ENCODE results near the gene LRRTM4. TPM values are rescaled to one million over a fixed set of nuclear protein-coding genes. Genes with fewer than 3 reads are reported as not detected.

The LRRTM4 gene
- total RNA-seq, 4 donors from 2014 or later: 0.22 TPM; not detected in 3

DNA sequence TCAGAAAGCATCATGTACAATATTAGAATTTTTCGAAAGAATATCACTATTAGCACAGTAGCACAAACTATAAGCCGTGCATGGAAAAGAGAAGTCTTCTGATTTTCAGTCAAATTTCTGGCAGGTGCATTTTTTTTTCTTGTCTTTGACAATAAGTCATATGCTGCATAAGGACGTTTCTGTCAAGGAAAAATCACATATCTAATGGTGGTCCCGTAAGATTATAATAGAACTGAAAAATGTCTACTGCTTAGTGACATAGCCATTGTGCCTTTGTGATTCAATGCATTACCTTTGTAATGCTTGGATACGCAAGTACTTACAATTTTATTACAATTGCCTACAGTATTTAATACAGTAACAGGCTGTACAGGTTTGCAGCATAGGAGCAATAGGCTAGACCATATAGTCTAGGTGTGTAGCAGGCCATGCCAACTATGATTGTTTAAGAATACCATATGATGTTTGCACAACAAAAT lies 329.3 kb downstream of the LRRTM4 start:
- TF ChIP-seq, protein P1, sequence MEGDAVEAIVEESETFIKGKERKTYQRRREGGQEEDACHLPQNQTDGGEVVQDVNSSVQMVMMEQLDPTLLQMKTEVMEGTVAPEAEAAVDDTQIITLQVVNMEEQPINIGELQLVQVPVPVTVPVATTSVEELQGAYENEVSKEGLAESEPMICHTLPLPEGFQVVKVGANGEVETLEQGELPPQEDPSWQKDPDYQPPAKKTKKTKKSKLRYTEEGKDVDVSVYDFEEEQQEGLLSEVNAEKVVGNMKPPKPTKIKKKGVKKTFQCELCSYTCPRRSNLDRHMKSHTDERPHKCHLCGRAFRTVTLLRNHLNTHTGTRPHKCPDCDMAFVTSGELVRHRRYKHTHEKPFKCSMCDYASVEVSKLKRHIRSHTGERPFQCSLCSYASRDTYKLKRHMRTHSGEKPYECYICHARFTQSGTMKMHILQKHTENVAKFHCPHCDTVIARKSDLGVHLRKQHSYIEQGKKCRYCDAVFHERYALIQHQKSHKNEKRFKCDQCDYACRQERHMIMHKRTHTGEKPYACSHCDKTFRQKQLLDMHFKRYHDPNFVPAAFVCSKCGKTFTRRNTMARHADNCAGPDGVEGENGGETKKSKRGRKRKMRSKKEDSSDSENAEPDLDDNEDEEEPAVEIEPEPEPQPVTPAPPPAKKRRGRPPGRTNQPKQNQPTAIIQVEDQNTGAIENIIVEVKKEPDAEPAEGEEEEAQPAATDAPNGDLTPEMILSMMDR (IDR thresholded peaks at IDR 0.05; ENCODE audit: low read depth): no peak

DNA sequence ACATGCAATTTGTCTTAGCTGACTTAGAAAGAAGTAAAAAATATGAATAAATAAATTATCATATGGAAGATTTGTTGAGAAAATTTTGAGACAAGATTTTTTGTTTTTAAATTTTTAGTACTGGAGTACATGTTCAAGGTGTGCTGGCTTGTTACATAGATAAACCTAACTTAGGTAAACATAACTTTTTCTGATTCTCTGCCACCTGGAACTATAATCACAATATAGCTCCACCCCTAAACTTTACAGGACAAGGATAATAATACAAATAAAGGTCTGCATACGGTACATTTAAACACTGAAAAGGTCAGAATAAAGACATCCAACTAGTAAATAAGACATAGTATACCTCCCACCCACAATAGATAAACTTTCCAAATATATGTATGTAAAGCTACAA lies 330.5 kb downstream of the LRRTM4 start:
- TF ChIP-seq, protein P1 (IDR thresholded peaks at IDR 0.05; ENCODE audit: low read depth): no peak

DNA sequence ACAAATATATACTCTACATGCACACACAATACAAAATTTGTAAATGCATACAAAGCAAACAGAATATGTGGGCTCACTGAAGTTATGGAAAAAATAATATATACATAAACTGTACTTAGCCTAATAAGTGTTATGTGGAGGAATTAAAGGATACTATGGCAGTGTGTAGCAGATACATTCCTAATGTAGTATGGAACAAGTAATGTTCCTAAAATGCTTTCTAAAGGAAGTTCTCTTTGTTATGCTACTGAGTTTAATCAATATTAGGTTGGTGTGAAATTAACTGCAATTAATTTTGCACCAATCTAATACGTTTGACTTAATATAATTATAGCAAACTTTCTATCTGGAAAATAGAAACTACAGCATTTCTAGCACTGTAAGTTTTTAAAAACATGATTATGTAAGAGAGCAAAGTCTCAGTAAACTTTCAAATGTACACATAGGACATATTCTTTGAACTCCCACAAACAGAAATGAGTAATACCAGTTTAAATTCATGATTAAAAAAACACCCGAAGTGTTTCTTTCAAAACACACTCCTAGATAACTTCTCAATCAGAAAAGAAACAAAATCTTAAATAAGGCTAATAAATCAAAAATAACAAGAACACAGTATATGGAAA lies 331.3 kb downstream of the LRRTM4 start:
- TF ChIP-seq, protein P1 (IDR thresholded peaks at IDR 0.05; ENCODE audit: low read depth): no peak

DNA sequence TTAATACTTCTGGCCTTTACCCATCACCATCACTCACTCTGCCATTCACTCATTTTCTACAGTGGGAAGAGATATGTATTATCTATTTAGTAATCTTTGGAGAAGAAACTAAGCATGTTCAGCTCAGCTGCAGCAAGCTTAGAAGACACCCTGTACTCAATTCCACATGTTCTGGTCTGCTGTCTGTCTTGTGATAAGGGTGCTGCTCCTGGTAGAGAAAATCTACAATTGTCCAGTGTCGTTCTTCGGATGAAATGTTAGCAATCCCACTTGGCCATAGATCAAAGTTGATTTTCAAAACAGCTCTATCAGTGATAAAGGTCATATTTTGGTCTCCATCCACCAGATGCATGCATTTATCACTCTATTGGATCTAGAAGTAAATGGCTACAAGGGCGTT lies 337.1 kb downstream of the LRRTM4 start:
- TF ChIP-seq, protein P1 (IDR thresholded peaks at IDR 0.05; ENCODE audit: low read depth): no peak

DNA sequence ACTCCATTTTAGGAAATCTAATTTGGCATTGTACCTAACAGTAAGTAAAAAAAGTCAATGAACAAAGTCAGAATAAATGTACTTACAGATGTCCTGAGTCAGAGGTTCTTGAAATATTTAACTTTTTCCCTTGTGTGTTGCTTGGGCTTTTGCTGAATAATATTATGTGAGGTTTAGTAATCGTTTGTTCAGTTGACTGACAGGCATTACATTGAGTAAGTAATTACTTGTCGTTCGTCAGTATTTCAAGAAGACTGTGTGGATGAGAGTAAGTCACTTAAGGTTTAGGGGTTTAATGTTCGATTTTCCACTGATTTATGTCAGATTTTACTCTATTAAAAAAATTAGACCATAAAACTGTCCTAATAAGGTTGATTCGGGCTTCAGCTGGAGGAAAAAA lies 342.9 kb downstream of the LRRTM4 start:
- TF ChIP-seq, protein P1 (IDR thresholded peaks at IDR 0.05; ENCODE audit: low read depth): no peak

DNA sequence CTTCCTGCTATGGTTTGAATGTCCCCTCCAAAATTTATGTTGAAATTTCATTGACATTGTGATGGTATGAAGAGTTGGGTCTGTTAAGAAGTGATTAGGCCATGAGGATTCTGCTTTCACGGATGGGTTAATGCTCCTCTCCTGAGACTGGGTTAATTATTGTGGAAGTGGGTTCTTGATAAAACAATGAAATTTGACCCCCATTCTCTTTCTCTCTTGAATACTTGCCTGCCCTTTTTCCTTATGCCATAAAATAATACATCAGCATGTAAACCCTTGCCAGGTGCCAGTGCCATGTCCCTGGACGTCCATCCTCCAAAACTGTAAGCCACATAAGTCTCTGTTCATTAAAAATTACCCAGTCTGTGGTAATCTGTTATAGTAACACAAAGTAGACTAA lies 352.8 kb downstream of the LRRTM4 start:
- TF ChIP-seq, protein P1 (IDR thresholded peaks at IDR 0.05; ENCODE audit: low read depth): no peak

DNA sequence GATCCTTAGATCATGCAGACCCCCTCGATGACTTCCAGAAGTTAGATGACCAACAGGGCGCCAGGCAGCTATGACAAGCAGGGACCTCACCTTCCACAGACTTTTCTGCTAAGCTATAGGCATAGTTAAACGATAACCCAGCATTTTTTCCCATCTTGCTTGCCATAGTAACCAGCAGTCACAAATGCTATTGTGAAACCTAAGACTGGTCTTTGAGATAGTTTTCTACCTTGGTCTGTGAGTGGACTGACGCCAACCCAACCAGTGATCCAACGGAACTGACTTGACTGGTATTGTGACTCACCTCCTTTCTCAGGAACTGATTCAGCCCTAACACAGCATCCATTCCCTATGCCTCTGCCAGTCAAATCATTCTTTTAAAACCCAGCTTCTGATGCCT lies 361.2 kb downstream of the LRRTM4 start:
- TF ChIP-seq, protein P1 (IDR thresholded peaks at IDR 0.05; ENCODE audit: low read depth): no peak

All from subcutaneous adipose tissue (tissue), 4 donors.